Measurements from ENCODE around the gene TOR3A.

The TOR3A gene

GRCh38 chr1:179089827-179090482, 8.1 kb downstream of the TOR3A start:
- no peak for TF ChIP-seq ZFX (IDR thresholded peaks at IDR 0.05; ENCODE audit: borderline replicate concordance)
- no peak for TF ChIP-seq CTCF (IDR thresholded peaks at IDR 0.05)
- H3K27ac ChIP-seq: 0 out of 2 replicates have a peak overlapping the region, but pooled peaks have one; percentile 5

GRCh38 chr1:179090522-179090921, 8.7 kb downstream of the TOR3A start:
- TF ChIP-seq CTCF (IDR thresholded peaks at IDR 0.05): no peak
- no peak for TF ChIP-seq ZFX (IDR thresholded peaks at IDR 0.05; ENCODE audit: borderline replicate concordance)
- 0 out of 2 replicates have a peak overlapping the region, but pooled peaks have one; percentile 5 for H3K27ac ChIP-seq

- TF ChIP-seq ZFX (IDR thresholded peaks at IDR 0.05; ENCODE audit: borderline replicate concordance): no peak
- no peak for TF ChIP-seq CTCF (IDR thresholded peaks at IDR 0.05)
- no peak overlapping the region for H3K27ac ChIP-seq
These were observed 9.1 kb downstream of the TOR3A start for GRCh38 chr1:179090923-179091322.

- H3K27ac ChIP-seq: no peak overlapping the region
- TF ChIP-seq ZFX (IDR thresholded peaks at IDR 0.05; ENCODE audit: borderline replicate concordance) (no peak), CTCF (IDR thresholded peaks at IDR 0.05) (no peak)
These were observed 9.9 kb downstream of the TOR3A start for GRCh38 chr1:179091691-179092165.

- no peak overlapping the region for H3K27ac ChIP-seq
- no peak for TF ChIP-seq CTCF (IDR thresholded peaks at IDR 0.05)
- no peak for TF ChIP-seq ZFX (IDR thresholded peaks at IDR 0.05; ENCODE audit: borderline replicate concordance)
These were observed 11.1 kb downstream of the TOR3A start for GRCh38 chr1:179092896-179093461.

- TF ChIP-seq ZFX (IDR thresholded peaks at IDR 0.05; ENCODE audit: borderline replicate concordance): no peak
- no peak for TF ChIP-seq CTCF (IDR thresholded peaks at IDR 0.05)
- H3K27ac ChIP-seq: peak overlapping the region; percentile 24; the same call in 1 of the 2 replicates
These were observed 12.9 kb downstream of the TOR3A start for GRCh38 chr1:179094818-179095217.

- TF ChIP-seq CTCF (IDR thresholded peaks at IDR 0.05) (no peak), ZFX (IDR thresholded peaks at IDR 0.05; ENCODE audit: borderline replicate concordance) (no peak)
- H3K27ac ChIP-seq: peak overlapping the region; percentile 24
These were observed 13.5 kb downstream of the TOR3A start for GRCh38 chr1:179095377-179095776.

Measured in 22Rv1 (cell line).